ENCODE data around the gene FBXO4.

GRCh38 chr5:41882765-41883164, 42.3 kb upstream of the FBXO4 start:
- TF ChIP-seq, protein P1, sequence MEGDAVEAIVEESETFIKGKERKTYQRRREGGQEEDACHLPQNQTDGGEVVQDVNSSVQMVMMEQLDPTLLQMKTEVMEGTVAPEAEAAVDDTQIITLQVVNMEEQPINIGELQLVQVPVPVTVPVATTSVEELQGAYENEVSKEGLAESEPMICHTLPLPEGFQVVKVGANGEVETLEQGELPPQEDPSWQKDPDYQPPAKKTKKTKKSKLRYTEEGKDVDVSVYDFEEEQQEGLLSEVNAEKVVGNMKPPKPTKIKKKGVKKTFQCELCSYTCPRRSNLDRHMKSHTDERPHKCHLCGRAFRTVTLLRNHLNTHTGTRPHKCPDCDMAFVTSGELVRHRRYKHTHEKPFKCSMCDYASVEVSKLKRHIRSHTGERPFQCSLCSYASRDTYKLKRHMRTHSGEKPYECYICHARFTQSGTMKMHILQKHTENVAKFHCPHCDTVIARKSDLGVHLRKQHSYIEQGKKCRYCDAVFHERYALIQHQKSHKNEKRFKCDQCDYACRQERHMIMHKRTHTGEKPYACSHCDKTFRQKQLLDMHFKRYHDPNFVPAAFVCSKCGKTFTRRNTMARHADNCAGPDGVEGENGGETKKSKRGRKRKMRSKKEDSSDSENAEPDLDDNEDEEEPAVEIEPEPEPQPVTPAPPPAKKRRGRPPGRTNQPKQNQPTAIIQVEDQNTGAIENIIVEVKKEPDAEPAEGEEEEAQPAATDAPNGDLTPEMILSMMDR (IDR thresholded peaks at IDR 0.05), result no peak
- TF ChIP-seq POLR2AphosphoS5 (IDR thresholded peaks at IDR 0.05) (no peak), POLR2A (IDR thresholded peaks at IDR 0.05) (no peak), EP300 (IDR thresholded peaks at IDR 0.05) (no peak)
